ENCODE measurements around the gene AVL9. TPM values are rescaled to one million over a fixed set of nuclear protein-coding genes. Genes with fewer than 3 reads are reported as not detected.
"Not testable (repeated sequence)": the region's sequence is repeated elsewhere in the genome, so short reads cannot be mapped to it uniquely, and the experiment has no call there.

AVL9 gene
- total RNA-seq, 1 donor from 2014 or later, result 11.8 TPM

GRCh38 chr7:32602470-32602869 lies 107.2 kb downstream of the AVL9 start:
- Histone ChIP-seq H3K4me3 (no peak overlapping the region), H3K36me3 (peaks cover 7% of the 10 kb centered on the region), H3K9me3 (replicated peaks) (peaks cover 21% of the 10 kb centered on the region), H3K27me3 (ENCODE audit: low read depth) (no peaks in the 10 kb centered on the region), H3K4me1 (no peaks in the 10 kb centered on the region), H3K27ac (replicated peaks) (no peak overlapping the region)
- TF ChIP-seq CTCF (IDR thresholded peaks at IDR 0.05; ENCODE audit: borderline replicate concordance), result no peak
- DNase-seq, result no peak
- intact Hi-C loops (cut with micrococcal nuclease), result no loop called here

- H3K4me3 ChIP-seq; H3K36me3 ChIP-seq; DNase-seq; H3K4me1 ChIP-seq; H3K27ac ChIP-seq (replicated peaks); intact Hi-C loops (cut with micrococcal nuclease); H3K27me3 ChIP-seq (ENCODE audit: low read depth): not testable (repeated sequence)
- H3K9me3 ChIP-seq (replicated peaks), result peaks cover 17% of the 10 kb centered on the region
Observed at GRCh38 chr7:32603492-32603891, 108.2 kb downstream of the AVL9 start.

- DNase-seq; intact Hi-C loops (cut with micrococcal nuclease); H3K4me3 ChIP-seq; H3K27me3 ChIP-seq (ENCODE audit: low read depth); H3K36me3 ChIP-seq; H3K27ac ChIP-seq (replicated peaks); H3K4me1 ChIP-seq: not testable (repeated sequence)
- H3K9me3 ChIP-seq (replicated peaks), result peaks cover 17% of the 10 kb centered on the region
Observed at GRCh38 chr7:32604047-32604446, 108.8 kb downstream of the AVL9 start.

GRCh38 chr7:32605032-32605431 lies 109.7 kb downstream of the AVL9 start:
- peaks cover 17% of the 10 kb centered on the region for H3K9me3 ChIP-seq (replicated peaks)
- intact Hi-C loops (cut with micrococcal nuclease), result no loop called here
- no peak for DNase-seq
- H3K27me3 ChIP-seq (ENCODE audit: low read depth), result no peaks in the 10 kb centered on the region
- H3K4me1 ChIP-seq, result no peaks in the 10 kb centered on the region
- TF ChIP-seq CTCF (IDR thresholded peaks at IDR 0.05; ENCODE audit: borderline replicate concordance), result no peak
- H3K4me3 ChIP-seq, result no peak overlapping the region
- no peak overlapping the region for H3K27ac ChIP-seq (replicated peaks)
- H3K36me3 ChIP-seq, result no peaks in the 10 kb centered on the region

- H3K4me1 ChIP-seq, result peaks cover 21% of the 10 kb centered on the region
- H3K4me3 ChIP-seq, result no peak overlapping the region
- H3K9me3 ChIP-seq (replicated peaks), result peaks cover 9% of the 10 kb centered on the region
- no peaks in the 10 kb centered on the region for H3K27me3 ChIP-seq (ENCODE audit: low read depth)
- no peak for DNase-seq
- H3K36me3 ChIP-seq, result no peaks in the 10 kb centered on the region
- H3K27ac ChIP-seq (replicated peaks), result no peak overlapping the region
- TF ChIP-seq CTCF (IDR thresholded peaks at IDR 0.05; ENCODE audit: borderline replicate concordance), result no peak
- intact Hi-C loops (cut with micrococcal nuclease), result no loop called here
Observed at GRCh38 chr7:32609463-32609862, 114.2 kb downstream of the AVL9 start.

GRCh38 chr7:32611201-32612099 lies 116.2 kb downstream of the AVL9 start:
- Histone ChIP-seq H3K9me3 (replicated peaks) (no peaks in the 10 kb centered on the region), H3K27ac (replicated peaks) (peak overlapping the region; percentile 76)
- intact Hi-C loops (cut with micrococcal nuclease), result no loop called here

More at GRCh38 chr7:32611201-32612099, 116.2 kb downstream of the AVL9 start:
- H3K4me3 ChIP-seq, result no peak overlapping the region
- TF ChIP-seq CTCF (IDR thresholded peaks at IDR 0.05; ENCODE audit: borderline replicate concordance), result no peak
- no peaks in the 10 kb centered on the region for H3K27me3 ChIP-seq (ENCODE audit: low read depth)
- no peaks in the 10 kb centered on the region for H3K36me3 ChIP-seq
- DNase-seq, result no peak
- H3K4me1 ChIP-seq, result peaks cover 25% of the 10 kb centered on the region
